Spinal cord (tissue), 10 donors: ENCODE data around the gene LEMD1. TPM values are rescaled to one million over a fixed set of nuclear protein-coding genes. Genes with fewer than 3 reads are reported as not detected.
A peak's percentile ranks its signal among the peaks of the same experiment; 100 is the strongest.
"Not testable (repeated sequence)": the region's sequence is repeated elsewhere in the genome, so short reads cannot be mapped to it uniquely, and the experiment has no call there.

Experiments used
- DNase-seq, 6 donors: peaks; one replicate each; pipeline versions ENCODE4 v3.0.0 to v3.0.0-alpha.2; 2013 to 2015; ENCODE audit warnings: low spot score in 6 of 6, low read depth in 4 of 6
- H3K27ac ChIP-seq: one replicate; pipeline ENCODE4 v1.5.1; 2013; ENCODE audit warnings: low read depth, low read length, control low read depth
- H3K27me3 ChIP-seq: one replicate; pipeline ENCODE4 v1.6.1; 2013; ENCODE audit warnings: low read length; ENCODE audit not compliant: control insufficient read depth, insufficient read depth
- H3K36me3 ChIP-seq: one replicate; pipeline ENCODE4 v1.6.1; 2013; ENCODE audit warnings: low read length; ENCODE audit not compliant: control insufficient read depth, insufficient read depth
- H3K4me1 ChIP-seq: one replicate; pipeline ENCODE4 v1.6.1; 2013; ENCODE audit warnings: low read length; ENCODE audit not compliant: control insufficient read depth, insufficient read depth
- H3K4me3 ChIP-seq: one replicate; pipeline ENCODE4 v1.5.1; 2013; ENCODE audit warnings: low read depth, low read length, control low read depth
- H3K9me3 ChIP-seq: one replicate; pipeline ENCODE4 v1.6.1; 2013; ENCODE audit warnings: low read length; ENCODE audit not compliant: control insufficient read depth, insufficient read depth
- WGBS: methylation state at CpG from one replicate; pipeline ENCODE4 v1.1.5; 2013; ENCODE audit warnings: missing lambda C conversion rate; ENCODE audit not compliant: insufficient coverage; 5-methylcytosine and 5-hydroxymethylcytosine counted together
- polyA plus RNA-seq, 2 donors: library from polyadenylated mRNA; unstranded; fragments of 120-200 nt; gene quantifications; one replicate each; pipeline ENCODE4 v1.2.1, GENCODE V29; 2013; ENCODE audit not compliant: insufficient read length in 2 of 2
- total RNA-seq, 2 donors: library from RNA; depleted of rRNA in 1 of 2; stranded (reverse); fragments of 120-200 nt in 1 of 2; fragments of >200 nt in 1 of 2; gene quantifications; one replicate each; pipeline versions ENCODE4 v1.2.3 to v1.2.4, GENCODE V29; 2013 to 2014
- donor health status: healthy.

Gene LEMD1
- total and polyA plus RNA-seq, 4 donors: 0.99 to 7.2 (median 3.3) TPM

GRCh38 chr1:205392650-205393049 is 29.2 kb downstream of the LEMD1 start:
- no CpG with 5 or more reads among the region's 1 CpG for WGBS
- DNase-seq: no peak
- H3K27me3 ChIP-seq: no peaks in the 10 kb centered on the region

GRCh38 chr1:205391386-205391785 is 30.5 kb downstream of the LEMD1 start:
- H3K27ac ChIP-seq: no peak overlapping the region
- no peaks in the 10 kb centered on the region for H3K9me3 ChIP-seq
- no peak for DNase-seq
- no peaks in the 10 kb centered on the region for H3K36me3 ChIP-seq
- no peaks in the 10 kb centered on the region for H3K4me1 ChIP-seq
- WGBS: 96% methylated on average over 5 of the region's 7 CpGs
- H3K4me3 ChIP-seq: no peak overlapping the region
- H3K27me3 ChIP-seq: no peaks in the 10 kb centered on the region

More at GRCh38 chr1:205392650-205393049, 29.2 kb downstream of the LEMD1 start:
- no peaks in the 10 kb centered on the region for H3K36me3 ChIP-seq
- no peak overlapping the region for H3K27ac ChIP-seq
- no peaks in the 10 kb centered on the region for H3K9me3 ChIP-seq
- no peak overlapping the region for H3K4me3 ChIP-seq
- H3K4me1 ChIP-seq: no peaks in the 10 kb centered on the region

GRCh38 chr1:205387845-205388244 is 34.0 kb downstream of the LEMD1 start:
- Histone ChIP-seq H3K27me3 (no peaks in the 10 kb centered on the region), H3K4me1 (peaks cover 2% of the 10 kb centered on the region), H3K27ac (no peak overlapping the region), H3K4me3 (no peak overlapping the region), H3K36me3 (no peaks in the 10 kb centered on the region), H3K9me3 (no peaks in the 10 kb centered on the region)
- no peak for DNase-seq
- 100% methylated on average over 1 of the region's 2 CpGs for WGBS

GRCh38 chr1:205382990-205383389 is 38.9 kb downstream of the LEMD1 start:
- not testable (repeated sequence) for H3K27ac ChIP-seq, H3K4me3 ChIP-seq, H3K36me3 ChIP-seq, DNase-seq, H3K4me1 ChIP-seq, H3K27me3 ChIP-seq, H3K9me3 ChIP-seq
- 97% methylated on average over 2 of the region's 3 CpGs for WGBS

GRCh38 chr1:205382561-205382960 is 39.3 kb downstream of the LEMD1 start:
- H3K4me3 ChIP-seq: no peak overlapping the region
- H3K4me1 ChIP-seq: peaks cover 2% of the 10 kb centered on the region
- no peaks in the 10 kb centered on the region for H3K9me3 ChIP-seq
- no peaks in the 10 kb centered on the region for H3K27me3 ChIP-seq
- no CpG with 5 or more reads among the region's 4 CpGs for WGBS
- H3K27ac ChIP-seq: no peak overlapping the region
- no peaks in the 10 kb centered on the region for H3K36me3 ChIP-seq
- DNase-seq: peak in 1 of 6 donors; percentile 44

GRCh38 chr1:205381305-205381704 is 40.6 kb downstream of the LEMD1 start:
- H3K36me3 ChIP-seq: no peaks in the 10 kb centered on the region
- no peaks in the 10 kb centered on the region for H3K9me3 ChIP-seq
- no peaks in the 10 kb centered on the region for H3K27me3 ChIP-seq
- WGBS: 89% methylated on average over 2 of the region's 6 CpGs
- H3K4me3 ChIP-seq: no peak overlapping the region
- peaks cover 2% of the 10 kb centered on the region for H3K4me1 ChIP-seq
- no peak for DNase-seq
- H3K27ac ChIP-seq: no peak overlapping the region

GRCh38 chr1:205380882-205381281 is 41.0 kb downstream of the LEMD1 start:
- no peak overlapping the region for H3K27ac ChIP-seq
- no peaks in the 10 kb centered on the region for H3K27me3 ChIP-seq
- no peaks in the 10 kb centered on the region for H3K9me3 ChIP-seq
- no peaks in the 10 kb centered on the region for H3K36me3 ChIP-seq
- no peak overlapping the region for H3K4me3 ChIP-seq
- no peak for DNase-seq
- H3K4me1 ChIP-seq: peaks cover 4% of the 10 kb centered on the region
- 71% methylated on average over 2 of the region's 2 CpGs for WGBS

- 78% methylated on average over 5 of the region's 8 CpGs for WGBS
- Histone ChIP-seq H3K36me3 (no peaks in the 10 kb centered on the region), H3K4me1 (peaks cover 7% of the 10 kb centered on the region), H3K4me3 (no peak overlapping the region), H3K9me3 (no peaks in the 10 kb centered on the region), H3K27ac (no peak overlapping the region), H3K27me3 (no peaks in the 10 kb centered on the region)
- DNase-seq: no peak
Observed at GRCh38 chr1:205379056-205379455, 42.8 kb downstream of the LEMD1 start.

- Histone ChIP-seq H3K4me1 (peaks cover 7% of the 10 kb centered on the region), H3K27ac (no peak overlapping the region), H3K4me3 (no peak overlapping the region), H3K36me3 (no peaks in the 10 kb centered on the region), H3K27me3 (no peaks in the 10 kb centered on the region), H3K9me3 (no peaks in the 10 kb centered on the region)
- no peak for DNase-seq
- WGBS: 80% methylated on average over 1 of the region's 3 CpGs
Observed at GRCh38 chr1:205377355-205377754, 44.5 kb downstream of the LEMD1 start.

GRCh38 chr1:205376739-205377138 is 45.1 kb downstream of the LEMD1 start:
- WGBS: 50% methylated on average over 1 of the region's 4 CpGs
- no peak overlapping the region for H3K27ac ChIP-seq
- DNase-seq: no peak

More at GRCh38 chr1:205376739-205377138, 45.1 kb downstream of the LEMD1 start:
- Histone ChIP-seq H3K4me3 (no peak overlapping the region), H3K27me3 (no peaks in the 10 kb centered on the region), H3K9me3 (no peaks in the 10 kb centered on the region), H3K36me3 (no peaks in the 10 kb centered on the region), H3K4me1 (peaks cover 7% of the 10 kb centered on the region)
